SK-N-SH (cell line): ENCODE measurements around the gene DNAJB9. TPM values are rescaled to one million over a fixed set of nuclear protein-coding genes. Genes with fewer than 3 reads are reported as not detected.
A peak's percentile ranks its signal among the peaks of the same experiment; 100 is the strongest.

Experiments
- CTCF ChIA-PET: fragments of 300-600, 350-600 bp; formaldehyde crosslinking; extraction: SDS; loops from one replicate; lab custom pipeline; 2021; lab: Yijun Ruan, JAX
- POLR2A ChIA-PET: fragments of 350-600 bp; sonication (Branson Sonifier 250); formaldehyde crosslinking; extraction: SDS; loops from one replicate; lab custom pipeline; 2020; ENCODE audit warnings: antibody characterized with exemption, inconsistent platforms; lab: Yijun Ruan, JAX
- DNase-seq: peaks from one replicate; pipeline ENCODE4 v3.0.0; 2012
- H2AFZ ChIP-seq: fragments of 200-600 bp; sonication (generic); 2 replicates; pipeline ENCODE4 v1.8.1; 2016; ENCODE audit warnings: antibody characterized with exemption, mild to moderate bottlenecking, low read depth
- H3F3A ChIP-seq: fragments of 200-600 bp; sonication (generic); replicated peaks from 2 replicates; pipeline ENCODE3; 2016; ENCODE audit warnings: antibody characterized with exemption, mild to moderate bottlenecking; ENCODE audit not compliant: insufficient read depth
- H3K27ac ChIP-seq, 2 experiments: fragments of 200-500 bp in 1 of 2; fragments of 200-600 bp in 1 of 2; sonication (Bioruptor generic) in 1 of 2; sonication (generic), shearing (Covaris generic) in 1 of 2; 2 replicates each; pipeline versions ENCODE4 v1.5.1 to v1.6.1; 2014 to 2016; ENCODE audit warnings: low read depth in 2 of 2, inconsistent platforms in 1 of 2, low read length in 1 of 2, mild to moderate bottlenecking in 1 of 2, mixed read lengths in 1 of 2
- H3K27me3 ChIP-seq: fragments of 200-600 bp; sonication (generic), shearing (Covaris generic); 2 replicates; pipeline ENCODE4 v1.6.1; 2016; ENCODE audit warnings: mixed run types; ENCODE audit not compliant: insufficient read depth
- H3K36me3 ChIP-seq, 2 experiments: fragments of 200-500 bp in 1 of 2; fragments of 200-600 bp in 1 of 2; sonication (Bioruptor generic) in 1 of 2; sonication (generic) in 1 of 2; replicated peaks in 1 of 2; 2 replicates each; pipeline versions ENCODE3 to v1.5.1; 2014 to 2016; ENCODE audit warnings: low read length in 1 of 2, mild to moderate bottlenecking in 1 of 2; ENCODE audit not compliant: insufficient read depth in 2 of 2, control insufficient read depth in 1 of 2
- H3K4me1 ChIP-seq, 2 experiments: fragments of 200-500 bp in 1 of 2; fragments of 200-600 bp in 1 of 2; sonication (Bioruptor generic) in 1 of 2; sonication (generic), shearing (Covaris generic) in 1 of 2; 2 replicates each; pipeline versions ENCODE4 v1.5.1 to v1.6.1; 2014 to 2016; ENCODE audit warnings: low read depth in 1 of 2, low read length in 1 of 2, mixed run types in 1 of 2; ENCODE audit not compliant: insufficient read depth in 2 of 2, control insufficient read depth in 1 of 2
- H3K4me2 ChIP-seq: fragments of 200-600 bp; sonication (generic), shearing (Covaris generic); 2 replicates; pipeline ENCODE4 v1.6.1; 2017; ENCODE audit warnings: mixed run types
- H3K4me3 ChIP-seq, 2 experiments: fragments of 200-500 bp in 1 of 2; fragments of 200-600 bp in 1 of 2; sonication (Bioruptor generic) in 1 of 2; sonication (generic), shearing (Covaris generic) in 1 of 2; 2 replicates each; pipeline versions ENCODE4 v1.5.1 to v1.8.1; 2014 to 2016; ENCODE audit warnings: low read depth in 2 of 2, inconsistent platforms in 1 of 2, low read length in 1 of 2, mild to moderate bottlenecking in 1 of 2, mixed read lengths in 1 of 2, moderate library complexity in 1 of 2
- H3K79me2 ChIP-seq: fragments of 200-600 bp; sonication (generic); 2 replicates; pipeline ENCODE4 v1.8.1; 2017; ENCODE audit warnings: mild to moderate bottlenecking; ENCODE audit not compliant: insufficient read depth
- H3K9ac ChIP-seq: fragments of 200-600 bp; sonication (generic); 2 replicates; pipeline ENCODE4 v1.6.1; 2017; ENCODE audit warnings: mixed run types
- H3K9me2 ChIP-seq: fragments of 200-600 bp; sonication (generic); 2 replicates; pipeline ENCODE4 v1.6.1; 2017; ENCODE audit warnings: mixed run types
- H3K9me3 ChIP-seq: fragments of 200-600 bp; sonication (generic); 2 replicates; pipeline ENCODE4 v1.6.1; 2017; ENCODE audit warnings: mixed run types, mild to moderate bottlenecking, moderate library complexity
- H4K20me1 ChIP-seq: fragments of 200-600 bp; sonication (generic); 2 replicates; pipeline ENCODE4 v1.6.1; 2017; ENCODE audit warnings: mild to moderate bottlenecking, mixed run types; ENCODE audit not compliant: insufficient read depth
- EP300 ChIP-seq, 2 experiments: IDR thresholded peaks; 2 replicates each; pipeline versions ENCODE4 v1.4.0 to v1.6.1; 2012; ENCODE audit warnings: borderline replicate concordance in 1 of 2, low read depth in 1 of 2, low read length in 1 of 2
- GABPA ChIP-seq: IDR thresholded peaks from 2 replicates; pipeline ENCODE4 v1.4.0; 2012; ENCODE audit warnings: low read depth, mild to moderate bottlenecking
- GATA2 ChIP-seq: sonication (generic); formaldehyde crosslinking; IDR thresholded peaks from 2 replicates; pipeline ENCODE4 v1.5.0; 2020; ENCODE audit warnings: mild to moderate bottlenecking, missing genetic modification reagents
- MAX ChIP-seq: IDR thresholded peaks from 2 replicates; pipeline ENCODE4 v1.4.0; 2012; ENCODE audit warnings: low read depth
- NFIC ChIP-seq: IDR thresholded peaks from 2 replicates; pipeline ENCODE4 v1.4.0; 2012; ENCODE audit warnings: borderline replicate concordance
- NRF1 ChIP-seq: IDR thresholded peaks from 2 replicates; pipeline ENCODE4 v1.6.1; 2012; ENCODE audit warnings: low read depth, mild to moderate bottlenecking, low read length
- RAD21 ChIP-seq: IDR thresholded peaks from 2 replicates; pipeline ENCODE4 v1.6.1; 2012; ENCODE audit warnings: mild to moderate bottlenecking, low read length
- RCOR1 ChIP-seq: fragments of 150-350 bp; IDR thresholded peaks from 2 replicates; pipeline ENCODE4 v1.6.1; 2017; ENCODE audit warnings: antibody characterized with exemption, low read length
- RFX5 ChIP-seq: IDR thresholded peaks from 2 replicates; pipeline ENCODE4 v1.6.1; 2012; ENCODE audit warnings: mild to moderate bottlenecking, improper control_type of control experiment, low read length
- SIN3A ChIP-seq: IDR thresholded peaks from 2 replicates; pipeline ENCODE4 v1.6.1; 2012; ENCODE audit warnings: low read depth, mild to moderate bottlenecking, low read length, moderate library complexity, borderline replicate concordance
- USF1 ChIP-seq: IDR thresholded peaks from 2 replicates; pipeline ENCODE4 v1.4.0; 2012; ENCODE audit warnings: low read depth, borderline replicate concordance
- YY1 ChIP-seq: IDR thresholded peaks from 2 replicates; pipeline ENCODE4 v1.4.0; 2012; ENCODE audit warnings: low read depth, mild to moderate bottlenecking
- WGBS: methylation state at CpG from one replicate; pipeline ENCODE4 v1.1.6; 2017; ENCODE audit warnings: low lambda C conversion rate; 5-methylcytosine and 5-hydroxymethylcytosine counted together
- polyA plus RNA-seq, 3 experiments: library from polyadenylated mRNA; depleted of rRNA; stranded (reverse); fragments of >200 nt; gene quantifications; 2 replicates each; pipeline ENCODE4 v1.2.3, GENCODE V29; 2012

Gene DNAJB9
- polyA plus RNA-seq, 1 of the 3 experiments (the other 2 are of a cell fraction), result 6.6 TPM

- H3K4me2 ChIP-seq, result no peak overlapping the region
- no peak overlapping the region for H3K9ac ChIP-seq
- POLR2A ChIA-PET, result no interaction called here
- WGBS, result 76% methylated on average over 4 of the region's 4 CpGs
- no peak for DNase-seq
- no peaks in the 10 kb centered on the region for H3K9me2 ChIP-seq
- no peaks in the 10 kb centered on the region for H3K9me3 ChIP-seq
- H3K27ac ChIP-seq, result peak overlapping the region in 1 of 2 experiments; percentile 47; a peak in 1 of 4 replicates
- TF ChIP-seq RAD21 (no peak), RCOR1 (no peak), RFX5 (no peak), MAX (no peak), GATA2 (no peak), EP300 (IDR thresholded peaks at IDR 0.05; ENCODE audit: borderline replicate concordance in 1 of 2, low read depth in 1 of 2, low read length in 1 of 2) (no peak), SIN3A (no peak), YY1 (no peak)
- TF ChIP-seq, all 33 proteins: peak for 0
- Histone ChIP-seq H3K79me2 (no peaks in the 10 kb centered on the region), H3K27me3 (no peaks in the 10 kb centered on the region), H4K20me1 (no peaks in the 10 kb centered on the region), H3F3A (no peaks in the 10 kb centered on the region), H3K36me3 (peaks cover 0 to 2% of the 10 kb centered on the region in 2 experiments), H3K4me1 (peaks cover 0 to 2% of the 10 kb centered on the region in 2 experiments; a peak in 1 of 4 replicates), H2AFZ (peak overlapping the region; percentile 7; the same call in 1 of the 2 replicates), H3K4me3 (no peak overlapping the region)
- CTCF ChIA-PET, result no interaction called here
Measured at GRCh38 chr7:108581655-108582491, 12.2 kb downstream of the DNAJB9 start.

- Histone ChIP-seq H3K79me2 (no peaks in the 10 kb centered on the region), H3K4me3 (no peak overlapping the region), H3K36me3 (no peaks in the 10 kb centered on the region), H3K4me2 (no peak overlapping the region), H3K9ac (no peak overlapping the region), H3K27ac (no peak overlapping the region), H4K20me1 (no peaks in the 10 kb centered on the region), H3K9me2 (no peaks in the 10 kb centered on the region), H3K4me1 (peaks cover 0 to 2% of the 10 kb centered on the region in 2 experiments; a peak in 1 of 4 replicates), H3K27me3 (no peaks in the 10 kb centered on the region), H3F3A (no peaks in the 10 kb centered on the region), H3K9me3 (no peaks in the 10 kb centered on the region), H2AFZ (no peak overlapping the region)
- ChIA-PET CTCF (no interaction called here), POLR2A (no interaction called here)
- WGBS, result 71% methylated on average over 1 of the region's 1 CpG
- DNase-seq, result no peak
- TF ChIP-seq NFIC (no peak), USF1 (no peak), GABPA (no peak), NRF1 (no peak)
Measured at GRCh38 chr7:108584211-108584610, 14.5 kb downstream of the DNAJB9 start.
